Hepatocyte (in vitro differentiated cells): ENCODE data around the gene PARVG. TPM values are rescaled to one million over a fixed set of nuclear protein-coding genes. Genes with fewer than 3 reads are reported as not detected.

ENCODE experiments used
- DNase-seq: peaks from one replicate; pipeline ENCODE4 v3.0.0-alpha.2; 2016; ENCODE audit warnings: low spot score
- H2AFZ ChIP-seq: fragments of 200-600 bp; sonication (generic); 2 replicates; pipeline ENCODE4 v1.6.0; 2016; ENCODE audit warnings: antibody characterized with exemption, mild to moderate bottlenecking
- H3K27ac ChIP-seq: fragments of 200-600 bp; sonication (generic); 2 replicates; pipeline ENCODE4 v1.5.1; 2016; ENCODE audit warnings: mild to moderate bottlenecking
- H3K27me3 ChIP-seq: fragments of 200-600 bp; sonication (generic); 2 replicates; pipeline ENCODE4 v1.6.1; 2016
- H3K36me3 ChIP-seq: fragments of 200-600 bp; sonication (generic); replicated peaks from 2 replicates; pipeline ENCODE4 v1.5.1; 2016; ENCODE audit warnings: low read depth; ENCODE audit not compliant: insufficient read depth
- H3K4me1 ChIP-seq: fragments of 200-600 bp; sonication (generic); 2 replicates; pipeline ENCODE4 v1.5.1; 2016; ENCODE audit warnings: mild to moderate bottlenecking, moderate library complexity; ENCODE audit not compliant: insufficient read depth
- H3K4me2 ChIP-seq: fragments of 200-600 bp; sonication (generic); 2 replicates; pipeline ENCODE4 v1.6.0; 2016
- H3K4me3 ChIP-seq: fragments of 200-600 bp; sonication (generic); 2 replicates; pipeline ENCODE4 v1.5.1; 2016; ENCODE audit warnings: mild to moderate bottlenecking
- H3K79me2 ChIP-seq: fragments of 200-600 bp; sonication (generic); 2 replicates; pipeline ENCODE4 v1.6.0; 2017; ENCODE audit warnings: mild to moderate bottlenecking
- H3K9me2 ChIP-seq: fragments of 200-600 bp; sonication (generic); replicated peaks from 2 replicates; pipeline ENCODE4 v1.6.0; 2017; ENCODE audit warnings: mild to moderate bottlenecking; ENCODE audit not compliant: insufficient read depth
- H3K9me3 ChIP-seq: fragments of 200-600 bp; sonication (generic); 2 replicates; pipeline ENCODE4 v1.5.1; 2016; ENCODE audit warnings: low read depth, mild to moderate bottlenecking
- H4K20me1 ChIP-seq: fragments of 200-600 bp; sonication (generic); 2 replicates; pipeline ENCODE4 v1.6.0; 2016; ENCODE audit warnings: mild to moderate bottlenecking; ENCODE audit not compliant: insufficient read depth, poor library complexity, severe bottlenecking
- CTCF ChIP-seq: fragments of 200-600 bp; sonication (generic); IDR thresholded peaks from 2 replicates; pipeline ENCODE4 v1.5.1; 2016; ENCODE audit warnings: antibody characterized with exemption, mild to moderate bottlenecking; ENCODE audit not compliant: poor library complexity
- EZH2 ChIP-seq: fragments of 200-600 bp; sonication (generic); IDR thresholded peaks from 2 replicates; pipeline ENCODE4 v1.6.1; 2016; ENCODE audit warnings: antibody characterized with exemption, mild to moderate bottlenecking, borderline replicate concordance
- EZH2phosphoT487 ChIP-seq: fragments of 200-600 bp; sonication (generic); IDR thresholded peaks from one replicate; pipeline ENCODE4 v1.6.1; 2018; ENCODE audit warnings: antibody characterized with exemption, mild to moderate bottlenecking, low read depth, moderate library complexity; ENCODE audit not compliant: unreplicated experiment, severe bottlenecking
- whole genome bisulfite sequencing: methylation state at CpG from one replicate; pipeline ENCODE4 v1.1.6; 2016; ENCODE audit warnings: low lambda C conversion rate; ENCODE audit errors: missing lambda C conversion rate; 5-methylcytosine and 5-hydroxymethylcytosine counted together
- polyA plus RNA-seq: library from polyadenylated mRNA; unstranded; fragments of >200 nt; fragmentation: Nextera tagmentation; extraction: Ambion mirVana; gene quantifications from 2 replicates; pipeline ENCODE4 v1.2.1, GENCODE V29; 2016
- total RNA-seq: library from RNA; depleted of rRNA; stranded (reverse); fragments of >200 nt; gene quantifications from 2 replicates; pipeline ENCODE4 v1.2.3, GENCODE V29; 2014

The PARVG gene
- total and polyA plus RNA-seq, 2 experiments from 2014 or later = 0.77 to 1.00 TPM

GRCh38 chr22:44185237-44186120 is 4.8 kb downstream of the PARVG start:
- Histone ChIP-seq H4K20me1 (no peaks in the 10 kb centered on the region), H3K9me2 (no peaks in the 10 kb centered on the region), H3K36me3 (no peaks in the 10 kb centered on the region), H3K27ac (no peak overlapping the region), H3K4me1 (no peaks in the 10 kb centered on the region), H3K4me2 (no peak overlapping the region), H3K9me3 (no peaks in the 10 kb centered on the region), H3K27me3 (no peaks in the 10 kb centered on the region), H2AFZ (no peak overlapping the region), H3K79me2 (no peaks in the 10 kb centered on the region), H3K4me3 (no peak overlapping the region)
- TF ChIP-seq EZH2 (no peak), CTCF (no peak), EZH2phosphoT487 (no peak)
- no peak for DNase-seq
- 92% methylated on average over 16 of the region's 16 CpGs for WGBS

- H3K36me3 ChIP-seq = no peaks in the 10 kb centered on the region
- WGBS = 82% methylated on average over 8 of the region's 8 CpGs
Measured at GRCh38 chr22:44186121-44186510, 5.4 kb downstream of the PARVG start.

GRCh38 chr22:44186737-44187136 is 6.0 kb downstream of the PARVG start:
- Histone ChIP-seq H3K4me1 (no peaks in the 10 kb centered on the region), H3K27me3 (no peaks in the 10 kb centered on the region), H3K79me2 (no peaks in the 10 kb centered on the region), H4K20me1 (no peaks in the 10 kb centered on the region), H2AFZ (no peak overlapping the region), H3K27ac (no peak overlapping the region), H3K4me2 (no peak overlapping the region), H3K36me3 (no peaks in the 10 kb centered on the region), H3K9me3 (no peaks in the 10 kb centered on the region), H3K9me2 (no peaks in the 10 kb centered on the region), H3K4me3 (no peak overlapping the region)
- TF ChIP-seq EZH2 = no peak
- TF ChIP-seq CTCF = no peak
- TF ChIP-seq EZH2phosphoT487 = no peak
- no peak for DNase-seq
- 95% methylated on average over 4 of the region's 4 CpGs for WGBS

More at GRCh38 chr22:44186121-44186510, 5.4 kb downstream of the PARVG start:
- no peak overlapping the region for H3K4me2 ChIP-seq
- H3K9me2 ChIP-seq = no peaks in the 10 kb centered on the region
- no peaks in the 10 kb centered on the region for H3K79me2 ChIP-seq
- no peak overlapping the region for H3K4me3 ChIP-seq
- no peaks in the 10 kb centered on the region for H3K27me3 ChIP-seq
- no peaks in the 10 kb centered on the region for H3K4me1 ChIP-seq
- H3K27ac ChIP-seq = no peak overlapping the region
- no peak overlapping the region for H2AFZ ChIP-seq
- H4K20me1 ChIP-seq = no peaks in the 10 kb centered on the region
- H3K9me3 ChIP-seq = no peaks in the 10 kb centered on the region
- TF ChIP-seq EZH2phosphoT487 (no peak), EZH2 (no peak)
- no peak for DNase-seq

- 93% methylated on average over 12 of the region's 12 CpGs for WGBS
- DNase-seq = no peak
- Histone ChIP-seq H3K27ac (no peak overlapping the region), H3K4me3 (no peak overlapping the region), H3K27me3 (no peaks in the 10 kb centered on the region), H3K4me1 (no peaks in the 10 kb centered on the region), H2AFZ (no peak overlapping the region), H3K79me2 (no peaks in the 10 kb centered on the region), H3K36me3 (no peaks in the 10 kb centered on the region), H3K4me2 (no peak overlapping the region), H3K9me2 (no peaks in the 10 kb centered on the region), H3K9me3 (no peaks in the 10 kb centered on the region), H4K20me1 (no peaks in the 10 kb centered on the region)
- TF ChIP-seq EZH2phosphoT487 (no peak), EZH2 (no peak), CTCF (no peak)
Measured at GRCh38 chr22:44187652-44188230, 7.0 kb downstream of the PARVG start.
